Lung (tissue), 12 donors: Measurements from ENCODE around the gene ARPP21. TPM values are rescaled to one million over a fixed set of nuclear protein-coding genes. Genes with fewer than 3 reads are reported as not detected.

Source experiments
- ATAC-seq: fragments of 200-7000 bp; cut with Tn5 transposase; one replicate; pipeline ENCODE4 v1.9.1; 2020; ENCODE audit warnings: moderate number of reproducible peaks; ENCODE audit not compliant: insufficient read depth, low FRiP score
- DNase-seq, 3 donors: peaks; one replicate each; pipeline ENCODE4 v3.0.0-alpha.2; 2013 to 2017
- H3K27ac ChIP-seq, 2 donors: one replicate each; pipeline ENCODE4 v1.5.1; 2013; ENCODE audit warnings: mild to moderate bottlenecking in 2 of 2, moderate library complexity in 2 of 2, control low read depth in 1 of 2, inconsistent platforms in 1 of 2, low read depth in 1 of 2, low read length in 1 of 2
- H3K27me3 ChIP-seq, 3 donors: one replicate each; pipeline ENCODE4 v1.5.1; 2013; ENCODE audit warnings: low read length in 2 of 3; ENCODE audit not compliant: control insufficient read depth in 3 of 3, insufficient read depth in 3 of 3
- H3K36me3 ChIP-seq, 4 donors: one replicate each; pipeline ENCODE4 v1.5.1; 2013; ENCODE audit warnings: low read length in 4 of 4, mild to moderate bottlenecking in 1 of 4, moderate library complexity in 1 of 4; ENCODE audit not compliant: control insufficient read depth in 4 of 4, insufficient read depth in 4 of 4
- H3K4me1 ChIP-seq, 5 donors: one replicate each; pipeline ENCODE4 v1.5.1; 2013; ENCODE audit warnings: low read length in 5 of 5, mild to moderate bottlenecking in 2 of 5, moderate library complexity in 1 of 5; ENCODE audit not compliant: control insufficient read depth in 5 of 5, insufficient read depth in 5 of 5
- H3K4me3 ChIP-seq: one replicate; pipeline ENCODE4 v1.5.1; 2013; ENCODE audit warnings: mild to moderate bottlenecking, control low read depth, moderate library complexity
- H3K9ac ChIP-seq, 2 donors: one replicate each; pipeline ENCODE4 v1.5.1; 2013; ENCODE audit warnings: low read length in 2 of 2, control low read depth in 1 of 2; ENCODE audit not compliant: insufficient read depth in 1 of 2
- H3K9me3 ChIP-seq, 4 donors: one replicate each; pipeline ENCODE4 v1.5.1; 2013; ENCODE audit warnings: low read length in 3 of 4, mild to moderate bottlenecking in 1 of 4, moderate library complexity in 1 of 4; ENCODE audit not compliant: control insufficient read depth in 4 of 4, insufficient read depth in 3 of 4
- CTCF ChIP-seq: IDR thresholded peaks from 2 replicates; pipeline ENCODE4 v1.5.1; 2012; ENCODE audit warnings: mild to moderate bottlenecking; ENCODE audit errors: control extremely low read depth, extremely low read depth
- WGBS, 2 donors: extraction: QIAGEN DNeasy Blood & Tissue Kit; methylation state at CpG; one replicate each; pipeline ENCODE4 v1.1.7; 2013; 5-methylcytosine and 5-hydroxymethylcytosine counted together
- polyA plus RNA-seq, 2 donors: library from polyadenylated mRNA; stranded (reverse); fragments of 200-250 nt; gene quantifications; one replicate each; pipeline ENCODE4 v1.2.1, GENCODE V29; 2013
- total RNA-seq, 2 donors: library from RNA; depleted of rRNA in 1 of 2; stranded (reverse); fragments of >200 nt in 1 of 2; gene quantifications; one replicate each; pipeline ENCODE4 v1.2.1, GENCODE V29; 2014 to 2021
- donor health status: control.
- donor health status: control.
- donor health status: Bipolar disorder and iron deficiency.
- donor health status: healthy.
- donor health status: DM: yes; HTN: yes; CAD: no.

The ARPP21 gene
- total and polyA plus RNA-seq, 4 donors, result 0.71 TPM; not detected in 3

- Histone ChIP-seq H3K9ac (no peak overlapping the region), H3K4me1 (no peaks in the 10 kb centered on the region), H3K9me3 (no peaks in the 10 kb centered on the region), H3K4me3 (no peak overlapping the region), H3K36me3 (no peaks in the 10 kb centered on the region), H3K27ac (no peak overlapping the region), H3K27me3 (peaks cover 0 to 43% (median 0%) of the 10 kb centered on the region in 3 donors)
- DNase-seq, result no peak
- 69 to 83% methylated on average over 4 of the region's 4 CpGs for WGBS, 2 donors
- TF ChIP-seq CTCF, result no peak
- no peak for ATAC-seq
Observed at GRCh38 chr3:35724106-35724505, 84.8 kb downstream of the ARPP21 start.

- Histone ChIP-seq H3K4me1 (peaks cover 0 to 4% (median 0%) of the 10 kb centered on the region in 5 donors), H3K36me3 (no peaks in the 10 kb centered on the region), H3K27ac (no peak overlapping the region), H3K9ac (no peak overlapping the region), H3K9me3 (no peaks in the 10 kb centered on the region), H3K27me3 (peaks cover 0 to 63% (median 0%) of the 10 kb centered on the region in 3 donors), H3K4me3 (no peak overlapping the region)
- WGBS, 2 donors, result 63 to 75% methylated on average over 3 of the region's 3 CpGs
- DNase-seq (no peak), ATAC-seq (no peak)
- no peak for TF ChIP-seq CTCF
Observed at GRCh38 chr3:35727179-35727578, 87.9 kb downstream of the ARPP21 start.

DNA sequence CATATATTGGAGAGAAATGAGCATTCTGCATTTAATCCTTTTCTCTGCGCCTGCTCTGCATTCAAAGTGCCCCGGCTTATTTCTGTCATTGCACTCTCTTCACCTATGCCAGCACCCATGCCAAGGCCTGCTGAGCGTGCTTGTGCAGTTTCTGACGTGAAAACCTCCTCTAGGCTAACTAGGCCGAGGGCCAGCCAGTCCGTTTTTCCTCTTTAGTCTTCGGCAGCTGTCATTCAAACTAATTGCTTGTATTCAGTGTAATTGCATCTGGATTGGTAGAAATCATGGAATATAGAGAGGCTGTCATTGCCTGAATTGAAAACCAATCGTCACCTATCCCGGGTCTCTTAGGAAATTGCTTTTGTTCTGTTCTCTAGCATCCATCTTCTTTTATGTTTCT lies 94.0 kb downstream of the ARPP21 start:
- H3K27me3 ChIP-seq, result peaks cover 0 to 67% (median 3%) of the 10 kb centered on the region in 3 donors
- WGBS, 2 donors, result 84 to 96% methylated on average over 9 of the region's 9 CpGs
- peaks cover 0 to 4% (median 0%) of the 10 kb centered on the region in 5 donors for H3K4me1 ChIP-seq
- no peak for TF ChIP-seq CTCF
- DNase-seq, result no peak
- H3K27ac ChIP-seq, result no peak overlapping the region
- no peak for ATAC-seq
- H3K36me3 ChIP-seq, result no peaks in the 10 kb centered on the region
- no peaks in the 10 kb centered on the region for H3K9me3 ChIP-seq
- H3K4me3 ChIP-seq, result no peak overlapping the region
- no peak overlapping the region for H3K9ac ChIP-seq

DNA sequence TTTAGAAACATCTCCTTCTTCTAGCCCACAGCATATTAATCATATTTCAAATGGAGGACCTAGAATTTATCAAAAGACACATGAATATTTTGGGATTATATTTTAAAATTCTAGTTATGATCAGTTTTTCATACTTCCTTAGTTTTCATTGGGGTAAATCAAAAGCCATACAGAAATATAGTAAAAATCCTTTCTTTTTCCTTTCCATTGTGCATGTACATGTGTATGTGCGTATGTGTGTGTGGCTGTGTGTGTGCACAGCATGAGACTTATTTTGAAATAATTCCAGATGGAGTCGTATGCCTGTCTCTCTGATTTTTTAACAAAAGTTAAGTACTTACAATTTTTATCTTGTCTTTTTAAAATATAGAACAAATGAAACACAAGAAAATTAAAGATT lies 94.5 kb downstream of the ARPP21 start:
- Histone ChIP-seq H3K9ac (no peak overlapping the region), H3K4me1 (peaks cover 0 to 4% (median 0%) of the 10 kb centered on the region in 5 donors), H3K27me3 (peaks cover 0 to 66% (median 3%) of the 10 kb centered on the region in 3 donors), H3K27ac (no peak overlapping the region), H3K36me3 (no peaks in the 10 kb centered on the region), H3K9me3 (no peaks in the 10 kb centered on the region), H3K4me3 (no peak overlapping the region)
- no peak for DNase-seq
- no peak for ATAC-seq
- TF ChIP-seq CTCF, result no peak
- WGBS, 2 donors, result 86 to 94% methylated on average over 2 of the region's 2 CpGs
